Activated naive CD4-positive, alpha-beta T cell treated with anti-CD3 and anti-CD28 coated beads, Interleukin-2, amount 50 U/mL, for 72 hours (primary cell): ENCODE data around the gene POLR1B. TPM values are rescaled to one million over a fixed set of nuclear protein-coding genes. Genes with fewer than 3 reads are reported as not detected.
"Not testable (repeated sequence)": the region's sequence is repeated elsewhere in the genome, so short reads cannot be mapped to it uniquely, and the experiment has no call there.

Experiments used
- ATAC-seq, 2 donors: fragments of 150-1000 bp; cut with Tn5 transposase; 2 replicates each; pipeline ENCODE4 v1.10.0; 2021; ENCODE audit warnings: mild to moderate bottlenecking in 2 of 2, moderate library complexity in 2 of 2
- DNase-seq, 2 donors: peaks; one replicate each; pipeline ENCODE4 v3.0.0; 2021 to 2022; ENCODE audit warnings: low spot score in 2 of 2
- H3K27ac Mint-ChIP-seq, 2 donors: one replicate each; pipeline ENCODE4 v1.8.0; 2022; ENCODE audit warnings: mild to moderate bottlenecking in 2 of 2, mixed read lengths in 2 of 2
- H3K36me3 Mint-ChIP-seq, 2 donors: one replicate each; pipeline ENCODE4 v1.8.0; 2022; ENCODE audit warnings: mixed read lengths in 2 of 2
- H3K9me3 Mint-ChIP-seq, 2 donors: one replicate each; pipeline ENCODE4 v1.8.0; 2022; ENCODE audit warnings: mixed read lengths in 2 of 2
- total RNA-seq, 2 donors: library from RNA; stranded (reverse); gene quantifications; one replicate each; pipeline ENCODE4 v1.2.3, GENCODE V29; 2022

The POLR1B gene
- total RNA-seq, 2 donors from 2014 or later = 30.0 to 50.9 TPM

DNA sequence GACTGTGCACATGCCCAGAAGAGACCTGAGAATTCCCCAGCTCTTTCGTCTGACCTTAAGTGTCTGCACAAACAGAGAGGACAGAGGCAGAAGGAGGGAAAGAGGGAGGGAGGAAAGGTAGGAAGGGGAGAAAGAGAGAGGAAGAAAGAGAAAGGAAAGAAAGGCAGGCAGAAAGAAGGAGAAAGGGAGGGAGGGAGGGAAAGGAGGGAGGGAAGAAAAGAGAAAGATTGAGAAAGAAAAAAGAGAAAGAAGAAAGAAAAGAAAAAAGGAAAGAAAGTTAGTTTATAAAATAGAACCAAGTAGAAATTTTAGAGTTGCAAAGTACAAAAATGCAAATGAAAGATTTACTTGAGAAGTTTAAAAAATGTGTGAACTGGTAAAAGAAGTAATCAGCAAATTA, 7.4 kb upstream of the POLR1B start:
- H3K9me3 Mint-ChIP-seq = no peaks in the 10 kb centered on the region
- no peak overlapping the region for H3K27ac Mint-ChIP-seq
- DNase-seq (no peak), ATAC-seq (no peak)
- no peaks in the 10 kb centered on the region for H3K36me3 Mint-ChIP-seq

DNA sequence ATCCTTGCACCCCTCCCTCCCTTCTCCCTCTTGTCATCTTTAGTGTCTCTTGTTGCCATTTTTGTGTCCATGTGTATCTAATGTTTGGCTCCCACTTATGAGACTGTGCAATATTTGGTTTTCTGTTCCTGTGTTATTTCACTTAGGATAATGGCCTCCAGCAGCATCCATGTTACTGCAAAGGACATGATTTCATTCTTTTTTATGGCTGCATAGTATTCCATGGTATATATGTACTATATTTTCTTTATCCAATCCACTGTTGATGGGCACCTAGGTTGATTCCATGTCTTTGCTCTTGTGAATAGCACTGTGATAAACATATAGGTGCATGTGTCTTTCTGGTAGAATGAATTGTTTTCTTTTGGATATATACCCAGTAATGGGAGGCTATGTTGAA, 5.6 kb upstream of the POLR1B start:
- not testable (repeated sequence) for H3K27ac Mint-ChIP-seq, H3K9me3 Mint-ChIP-seq, ATAC-seq, H3K36me3 Mint-ChIP-seq, DNase-seq

DNA sequence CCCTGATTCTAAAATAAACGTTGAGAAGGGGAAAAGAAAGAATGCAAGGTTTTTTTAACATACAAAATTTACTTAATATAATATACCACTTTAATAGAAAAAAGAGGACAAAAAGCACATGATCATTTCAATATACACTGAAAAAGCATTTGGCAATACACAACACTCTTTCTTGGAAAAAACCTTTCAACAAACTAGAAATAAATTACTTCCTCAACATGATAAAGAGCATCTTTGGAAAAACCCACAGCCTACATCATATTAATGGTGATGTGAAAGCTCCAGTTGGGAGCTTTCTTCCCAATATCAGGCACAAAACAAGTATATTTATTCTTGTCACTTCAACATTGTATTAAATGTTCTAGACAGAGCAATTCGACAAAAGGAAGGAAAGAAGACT, 3.0 kb upstream of the POLR1B start:
- Mint-ChIP-seq H3K9me3 (no peaks in the 10 kb centered on the region), H3K36me3 (no peaks in the 10 kb centered on the region), H3K27ac (no peak overlapping the region)
- no peak for DNase-seq
- ATAC-seq = no peak

DNA sequence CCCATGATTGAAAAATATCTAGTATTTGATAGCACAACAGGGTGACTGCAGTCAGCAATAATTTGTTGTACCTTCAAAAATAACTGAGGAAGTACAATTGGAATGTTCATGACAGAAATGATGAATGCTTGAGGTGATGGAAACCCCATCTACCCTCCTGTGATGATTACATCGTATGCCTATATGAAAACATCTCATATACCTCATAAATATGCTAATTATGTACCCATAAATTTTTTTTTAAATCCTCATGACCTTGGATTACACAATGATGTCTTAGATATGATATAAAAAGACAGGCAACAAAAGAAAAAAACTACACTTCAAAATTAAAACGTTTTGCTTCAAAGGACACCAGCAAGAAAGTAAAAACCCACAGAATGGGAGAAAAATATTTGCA, 1.4 kb upstream of the POLR1B start:
- Mint-ChIP-seq H3K27ac (no peak overlapping the region), H3K9me3 (no peaks in the 10 kb centered on the region), H3K36me3 (no peaks in the 10 kb centered on the region)
- DNase-seq (no peak), ATAC-seq (no peak)

DNA sequence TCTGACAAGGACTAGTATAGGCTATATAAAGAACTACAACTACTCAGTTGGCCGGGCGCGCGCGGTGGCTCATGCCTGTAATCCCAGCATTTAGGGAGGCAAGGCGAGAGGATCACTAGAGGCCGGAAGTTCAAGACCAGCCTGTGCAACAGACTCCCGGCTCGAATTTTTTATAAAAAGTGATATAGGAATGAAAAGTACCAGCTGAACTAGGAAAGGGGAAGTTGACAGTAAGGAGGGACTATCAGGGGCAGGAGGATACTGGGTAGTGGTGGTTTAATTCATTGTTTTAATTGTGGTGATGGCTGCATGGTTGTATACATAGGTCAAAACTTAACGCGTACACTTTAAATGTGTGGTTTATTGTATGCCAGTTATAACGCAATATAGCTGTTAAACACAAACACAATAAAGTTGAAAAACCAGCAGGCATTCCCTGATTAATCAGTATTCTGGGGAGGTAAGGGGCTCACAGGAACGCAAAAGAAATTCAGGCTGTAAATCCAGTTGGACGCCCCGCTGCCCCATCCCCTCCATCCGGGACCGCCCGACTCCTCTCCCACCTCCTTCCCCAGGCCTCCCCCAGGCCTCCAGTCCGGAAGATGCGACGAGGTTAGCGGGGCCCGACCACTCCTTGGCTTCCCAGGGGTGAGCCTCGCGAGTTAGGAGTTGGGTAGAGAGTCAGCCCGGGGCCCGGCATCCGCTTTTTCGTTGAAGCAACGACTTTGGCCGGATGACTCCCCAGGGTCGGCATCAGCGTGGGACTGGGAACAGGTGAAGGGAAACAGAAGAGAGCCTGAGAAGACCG, 746 bp upstream of the POLR1B start:
- no peak overlapping the region for H3K27ac Mint-ChIP-seq
- H3K36me3 Mint-ChIP-seq = no peaks in the 10 kb centered on the region
- DNase-seq (peak in 1 of 2 donors; percentile 72), ATAC-seq (peak; percentile 78)
- no peaks in the 10 kb centered on the region for H3K9me3 Mint-ChIP-seq

DNA sequence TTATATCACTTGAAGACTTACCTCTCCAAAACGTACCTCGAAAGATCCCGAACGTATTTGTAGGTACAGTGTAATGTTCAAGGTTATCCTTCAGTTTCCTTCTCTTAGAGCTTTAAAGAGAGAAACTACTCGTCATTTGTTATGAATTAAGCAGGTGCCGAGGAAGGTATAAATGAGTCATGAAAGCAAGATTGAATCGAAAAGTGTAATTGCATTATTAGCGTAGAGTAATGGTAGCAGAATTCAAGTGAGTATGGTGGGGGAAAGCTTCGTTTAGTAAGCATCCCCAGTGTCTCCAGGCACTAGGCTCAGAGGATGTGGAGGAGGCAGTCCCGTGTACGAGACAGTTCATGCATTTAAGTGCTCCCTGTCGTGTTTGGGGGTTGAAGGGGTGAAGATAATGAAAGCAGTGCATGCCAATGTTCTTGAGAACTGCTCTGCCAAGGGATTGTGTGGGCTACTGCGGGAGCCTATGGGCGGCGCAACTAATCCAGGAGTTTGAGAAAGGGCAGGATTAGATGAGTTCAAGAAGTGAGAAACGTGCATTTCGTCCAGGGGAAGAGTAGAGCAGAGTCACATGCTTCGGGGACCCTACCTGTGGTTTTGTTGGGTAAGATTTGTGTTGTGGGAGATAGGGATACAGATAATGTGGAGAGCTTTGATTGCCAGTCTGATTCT, 858 bp downstream of the POLR1B start:
- Mint-ChIP-seq H3K9me3 (no peaks in the 10 kb centered on the region), H3K27ac (no peak overlapping the region), H3K36me3 (peaks cover 0 to 6% of the 10 kb centered on the region in 2 donors)
- DNase-seq (peak in 1 of 2 donors; percentile 10), ATAC-seq (peak; percentile 2 to 19)

DNA sequence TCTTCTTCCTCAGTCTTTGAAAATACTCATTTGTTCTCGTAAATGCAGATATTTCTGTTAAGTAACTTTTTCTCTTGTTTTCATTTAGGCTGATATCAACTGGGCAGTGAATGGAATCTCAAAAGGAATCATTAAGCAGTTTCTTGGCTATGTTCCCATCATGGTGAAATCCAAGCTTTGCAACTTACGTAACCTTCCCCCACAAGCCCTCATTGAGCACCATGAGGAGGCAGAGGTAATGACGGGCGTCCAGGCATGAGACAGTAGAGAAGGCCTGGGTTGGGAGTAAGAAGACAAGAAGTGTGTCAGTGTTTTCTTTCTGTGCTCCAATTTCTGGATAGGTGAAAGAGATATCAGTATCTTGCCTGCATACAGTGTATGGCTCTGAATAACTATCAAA, 5.1 kb downstream of the POLR1B start:
- Mint-ChIP-seq H3K36me3 (peaks cover 17 to 20% of the 10 kb centered on the region in 2 donors), H3K9me3 (no peaks in the 10 kb centered on the region), H3K27ac (no peak overlapping the region)
- no peak for DNase-seq
- ATAC-seq = no peak

DNA sequence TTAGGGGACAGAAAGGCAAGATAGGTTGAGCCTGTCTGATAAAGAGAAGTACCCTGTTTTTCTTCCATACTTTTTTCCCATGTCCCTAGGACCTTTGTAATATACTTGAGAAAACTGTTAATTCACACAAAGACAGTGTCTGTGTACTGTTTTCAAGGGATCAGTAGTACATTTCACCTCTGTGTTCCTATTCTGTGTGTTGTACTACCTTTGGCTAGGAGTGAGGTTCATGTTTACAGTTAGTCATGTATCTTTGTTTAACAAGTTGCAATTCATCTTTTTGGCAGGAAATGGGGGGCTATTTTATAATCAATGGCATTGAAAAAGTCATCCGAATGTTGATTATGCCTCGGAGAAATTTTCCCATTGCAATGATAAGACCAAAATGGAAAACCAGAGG, 6.7 kb downstream of the POLR1B start:
- Mint-ChIP-seq H3K36me3 (peaks cover 17 to 25% of the 10 kb centered on the region in 2 donors), H3K9me3 (no peaks in the 10 kb centered on the region), H3K27ac (no peak overlapping the region)
- DNase-seq (no peak), ATAC-seq (no peak)

DNA sequence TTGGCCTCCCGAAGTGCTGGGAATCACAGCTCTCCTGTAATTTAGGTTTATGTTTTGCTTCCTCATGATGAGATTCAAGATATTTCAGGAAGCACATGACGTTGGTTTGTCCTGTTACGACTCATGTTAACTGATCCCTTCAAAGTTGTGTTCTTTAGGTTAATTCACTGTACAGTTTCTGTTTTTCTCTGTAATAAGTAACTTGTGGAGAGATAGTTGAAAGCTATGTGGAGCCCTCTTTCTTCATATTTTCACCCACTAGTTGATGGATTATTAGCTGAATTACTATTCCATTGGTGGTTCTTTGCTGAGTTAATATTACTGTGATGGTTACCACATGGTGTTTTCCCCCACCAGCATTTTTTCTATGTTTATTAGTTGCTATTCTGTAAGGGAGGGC, 23.8 kb downstream of the POLR1B start:
- peak in 1 of 2 donors; percentile 47 for ATAC-seq

DNA sequence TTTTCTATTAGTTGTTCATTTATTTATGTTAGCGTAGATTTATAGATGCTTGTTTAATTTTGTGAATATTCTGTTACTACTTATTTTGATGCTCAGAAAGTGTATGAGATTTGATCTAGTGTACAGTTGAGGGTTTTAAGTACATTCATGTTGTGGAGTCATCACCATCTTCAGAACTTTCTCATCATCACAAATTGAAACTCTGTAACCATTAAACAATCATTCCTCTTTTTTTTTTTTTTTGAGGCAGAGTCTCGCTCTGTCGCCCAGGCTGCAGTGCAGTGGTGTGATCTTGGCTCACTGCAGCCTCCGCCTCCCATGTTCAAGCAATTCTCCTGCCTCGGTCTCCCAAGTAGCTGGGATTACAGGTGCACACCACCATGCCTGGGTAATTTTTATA, 24.2 kb downstream of the POLR1B start:
- not testable (repeated sequence) for ATAC-seq
- Mint-ChIP-seq H3K27ac (peak overlapping the region in 1 of 2 donors; percentile 92), H3K36me3 (peaks cover 47 to 61% of the 10 kb centered on the region in 2 donors)

More for the DNA sequence above, 23.8 kb downstream of the POLR1B start:
- Mint-ChIP-seq H3K36me3 (peaks cover 47 to 58% of the 10 kb centered on the region in 2 donors), H3K27ac (peak overlapping the region in 1 of 2 donors; percentile 92), H3K9me3 (no peaks in the 10 kb centered on the region)
- DNase-seq = no peak

DNA sequence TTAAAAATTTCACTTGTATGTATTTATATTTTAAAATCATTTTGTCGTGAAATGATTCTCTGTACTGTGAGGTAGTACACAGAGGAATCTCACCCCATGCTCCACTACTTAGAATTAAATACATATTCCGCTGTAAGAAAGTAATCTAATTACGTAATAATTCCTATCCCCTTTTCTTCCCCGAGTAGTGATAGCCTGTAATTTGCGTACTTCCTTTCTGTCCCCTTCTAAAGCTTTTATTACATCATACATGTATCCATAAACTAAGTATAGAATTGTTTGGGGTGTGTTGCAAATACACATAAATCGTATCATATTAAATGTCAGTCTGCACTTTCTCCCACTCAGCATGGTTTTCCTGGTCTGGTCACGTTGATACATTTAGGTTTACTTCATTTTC, 29.7 kb downstream of the POLR1B start:
- no peak overlapping the region for H3K27ac Mint-ChIP-seq

More for the DNA sequence above, 24.2 kb downstream of the POLR1B start:
- H3K9me3 Mint-ChIP-seq, DNase-seq: not testable (repeated sequence)

DNA sequence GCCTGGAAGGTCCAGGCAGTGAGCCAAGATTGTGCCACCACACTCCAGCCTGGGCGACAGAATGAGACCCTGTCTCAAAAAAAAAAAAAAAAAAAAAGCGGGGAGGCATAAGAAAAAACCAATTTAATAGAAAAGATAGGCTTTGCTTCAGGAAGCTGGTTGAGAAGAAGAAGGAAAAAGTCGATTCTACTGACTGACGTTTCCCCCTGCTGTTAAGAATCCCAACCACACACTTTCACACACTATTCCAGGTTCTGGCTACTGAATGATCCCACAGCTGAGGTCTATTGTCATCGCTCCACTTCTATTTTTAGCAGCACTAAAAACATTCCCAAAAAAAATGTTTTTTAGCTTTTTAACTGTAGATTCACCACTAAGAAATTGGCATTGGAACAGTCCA, 35.5 kb downstream of the POLR1B start:
- ATAC-seq (no peak), DNase-seq (no peak)
- H3K36me3 Mint-ChIP-seq = peaks cover 9 to 13% of the 10 kb centered on the region in 2 donors
- H3K27ac Mint-ChIP-seq = peak overlapping the region in 1 of 2 donors; percentile 50
- H3K9me3 Mint-ChIP-seq = no peaks in the 10 kb centered on the region

More for the DNA sequence above, 29.7 kb downstream of the POLR1B start:
- ATAC-seq = no peak
- H3K9me3 Mint-ChIP-seq = no peaks in the 10 kb centered on the region
- no peak for DNase-seq
- peaks cover 54 to 59% of the 10 kb centered on the region in 2 donors for H3K36me3 Mint-ChIP-seq

DNA sequence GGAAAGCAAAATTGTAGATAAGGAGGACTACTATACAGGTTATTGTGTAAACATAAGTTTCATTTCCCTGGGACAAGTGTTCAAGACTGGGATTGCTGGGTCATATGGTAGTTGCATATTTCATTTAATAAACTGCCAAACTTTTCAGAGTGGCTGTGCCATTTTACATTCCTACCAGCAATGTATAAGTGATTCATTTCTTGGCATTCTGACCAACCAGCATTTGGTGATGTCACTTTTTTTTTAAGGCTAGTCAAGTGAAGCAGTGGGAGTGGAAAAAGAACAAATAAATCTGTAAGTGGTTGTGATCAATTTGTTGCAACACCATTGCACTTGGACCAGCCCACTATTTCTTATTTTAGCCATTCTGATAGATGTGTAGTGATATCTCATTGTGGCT, 37.0 kb downstream of the POLR1B start:
- ATAC-seq = no peak
- H3K36me3 Mint-ChIP-seq = peaks cover 18% of the 10 kb centered on the region in 2 donors
- no peak for DNase-seq

DNA sequence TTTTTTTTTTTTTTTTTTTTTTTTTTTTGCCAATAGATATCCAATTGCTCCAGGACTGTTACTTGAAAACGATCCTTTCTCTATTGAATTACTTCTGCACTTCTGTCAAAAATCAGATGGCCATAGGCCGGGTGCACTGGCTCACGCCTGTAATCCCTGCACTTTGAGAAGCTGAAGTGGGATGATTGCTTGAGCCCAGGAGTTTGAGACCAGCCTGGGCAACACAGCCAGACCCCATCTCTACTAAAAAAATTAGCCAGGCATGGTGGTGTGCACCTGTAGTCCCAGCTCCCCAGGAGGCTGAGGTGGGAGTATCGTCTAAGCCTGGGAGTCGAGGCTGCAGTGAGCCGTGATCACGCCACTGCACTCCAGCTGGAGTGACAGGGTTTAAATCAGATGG, 37.8 kb downstream of the POLR1B start:
- H3K36me3 Mint-ChIP-seq = peaks cover 14 to 23% of the 10 kb centered on the region in 2 donors
- DNase-seq (no peak), ATAC-seq (no peak)
- peaks cover 0 to 3% of the 10 kb centered on the region in 2 donors for H3K9me3 Mint-ChIP-seq
- no peak overlapping the region for H3K27ac Mint-ChIP-seq

More for the DNA sequence above, 37.0 kb downstream of the POLR1B start:
- H3K27ac Mint-ChIP-seq = no peak overlapping the region
- H3K9me3 Mint-ChIP-seq = peaks cover 0 to 3% of the 10 kb centered on the region in 2 donors

DNA sequence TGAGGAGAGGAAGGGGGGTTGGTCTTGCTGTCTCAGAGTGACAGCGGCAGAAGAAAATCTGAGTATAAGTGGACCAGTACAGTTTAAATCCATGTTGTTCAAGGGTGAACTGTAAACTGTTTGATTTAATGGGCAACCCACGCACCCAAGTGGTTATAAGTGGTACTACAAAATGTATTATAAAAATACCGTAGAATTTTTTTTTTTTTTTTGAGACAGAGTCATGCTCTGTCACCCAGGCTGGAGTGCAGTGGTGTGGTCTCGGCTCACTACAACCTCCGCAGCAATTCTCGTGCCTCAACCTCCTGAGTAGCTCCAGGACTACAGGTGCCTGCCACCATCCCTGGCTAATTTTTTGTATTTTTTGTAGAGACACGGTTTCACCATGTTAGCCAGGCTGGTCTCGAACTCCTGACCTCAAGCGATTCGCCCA, 40.1 kb downstream of the POLR1B start:
- ATAC-seq (peak; percentile 2 to 5), DNase-seq (peak in 1 of 2 donors; percentile 32)
- peaks cover 0 to 3% of the 10 kb centered on the region in 2 donors for H3K9me3 Mint-ChIP-seq
- H3K36me3 Mint-ChIP-seq = peaks cover 17 to 33% of the 10 kb centered on the region in 2 donors
- H3K27ac Mint-ChIP-seq = peak overlapping the region; percentile 86 to 96

DNA sequence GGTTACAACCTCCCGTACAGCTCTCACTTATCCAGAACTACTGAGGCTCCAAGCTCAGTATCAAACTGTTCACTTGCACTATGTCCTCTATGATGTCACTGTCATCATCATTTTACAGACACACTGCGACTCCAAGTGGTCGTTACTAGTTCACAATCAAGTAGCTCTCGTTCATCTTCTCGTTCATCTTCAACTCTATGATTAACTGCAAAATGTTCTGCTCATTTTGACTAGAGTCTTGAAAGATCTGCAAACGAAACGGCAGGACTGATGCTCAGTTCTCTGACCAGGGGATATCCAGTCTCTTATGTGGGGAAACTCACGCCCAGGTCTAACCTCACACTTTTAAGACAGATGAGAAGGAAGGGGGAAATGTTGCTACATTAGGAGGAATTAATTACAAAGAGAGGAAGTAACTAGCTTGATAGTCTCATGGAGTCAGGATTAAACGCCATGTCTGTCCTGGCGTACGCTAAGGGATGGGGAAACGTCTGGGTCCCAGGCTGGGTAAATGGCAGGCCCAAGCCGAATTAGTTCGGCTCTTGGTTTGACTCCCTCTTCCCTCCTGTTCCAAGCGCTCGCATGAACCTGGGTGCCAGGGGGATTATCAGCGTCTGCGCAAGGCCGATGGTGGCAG, 41.4 kb downstream of the POLR1B start:
- Mint-ChIP-seq H3K27ac (peak overlapping the region; percentile 96 to 99), H3K9me3 (peaks cover 0 to 3% of the 10 kb centered on the region in 2 donors), H3K36me3 (peaks cover 17 to 38% of the 10 kb centered on the region in 2 donors)
- DNase-seq (no peak), ATAC-seq (no peak)
